ENCODE measurements around the gene KATNAL2. TPM values are rescaled to one million over a fixed set of nuclear protein-coding genes. Genes with fewer than 3 reads are reported as not detected.
A peak's percentile ranks its signal among the peaks of the same experiment; 100 is the strongest.

Gene KATNAL2
- total and polyA plus RNA-seq, 11 donors = 0.91 to 5.5 (median 2.0) TPM

DNA sequence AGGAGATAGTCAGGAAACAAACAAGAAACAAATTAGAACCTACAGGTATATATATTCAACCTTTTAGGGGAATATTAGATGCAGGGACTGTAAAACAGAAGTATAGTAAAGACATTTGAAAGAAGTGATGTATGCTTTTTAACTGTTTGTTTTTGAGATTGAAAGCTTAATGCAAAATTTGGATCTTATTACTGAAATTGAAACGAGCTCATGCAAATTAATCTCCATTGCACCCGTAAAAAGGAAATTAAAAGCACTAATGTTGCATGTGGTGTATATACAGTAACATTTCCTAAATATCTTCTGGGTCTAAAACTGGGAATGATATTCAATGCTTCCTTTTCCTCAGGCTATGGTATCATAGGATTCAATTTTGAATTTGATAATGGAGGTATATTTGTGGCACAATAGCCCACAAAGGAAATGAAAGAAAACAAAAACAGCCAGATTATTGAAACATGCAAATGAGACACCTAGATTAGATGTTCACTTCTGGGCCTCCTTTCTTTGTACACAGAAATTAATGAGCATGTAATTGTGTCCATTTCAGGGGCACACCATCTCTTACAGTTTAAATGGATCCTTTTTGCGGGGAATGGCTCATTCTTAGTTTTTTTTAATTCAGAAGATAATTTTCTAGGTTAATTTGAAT is 119.7 kb downstream of the KATNAL2 start:
- no peaks in the 10 kb centered on the region for H3K9me3 ChIP-seq
- H3K27me3 ChIP-seq = no peaks in the 10 kb centered on the region
- no peak for DNase-seq
- ATAC-seq = no peak
- H3K4me1 ChIP-seq = no peaks in the 10 kb centered on the region
- TF ChIP-seq, protein P1, sequence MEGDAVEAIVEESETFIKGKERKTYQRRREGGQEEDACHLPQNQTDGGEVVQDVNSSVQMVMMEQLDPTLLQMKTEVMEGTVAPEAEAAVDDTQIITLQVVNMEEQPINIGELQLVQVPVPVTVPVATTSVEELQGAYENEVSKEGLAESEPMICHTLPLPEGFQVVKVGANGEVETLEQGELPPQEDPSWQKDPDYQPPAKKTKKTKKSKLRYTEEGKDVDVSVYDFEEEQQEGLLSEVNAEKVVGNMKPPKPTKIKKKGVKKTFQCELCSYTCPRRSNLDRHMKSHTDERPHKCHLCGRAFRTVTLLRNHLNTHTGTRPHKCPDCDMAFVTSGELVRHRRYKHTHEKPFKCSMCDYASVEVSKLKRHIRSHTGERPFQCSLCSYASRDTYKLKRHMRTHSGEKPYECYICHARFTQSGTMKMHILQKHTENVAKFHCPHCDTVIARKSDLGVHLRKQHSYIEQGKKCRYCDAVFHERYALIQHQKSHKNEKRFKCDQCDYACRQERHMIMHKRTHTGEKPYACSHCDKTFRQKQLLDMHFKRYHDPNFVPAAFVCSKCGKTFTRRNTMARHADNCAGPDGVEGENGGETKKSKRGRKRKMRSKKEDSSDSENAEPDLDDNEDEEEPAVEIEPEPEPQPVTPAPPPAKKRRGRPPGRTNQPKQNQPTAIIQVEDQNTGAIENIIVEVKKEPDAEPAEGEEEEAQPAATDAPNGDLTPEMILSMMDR (IDR thresholded peaks at IDR 0.05) = no peak
- no peak for TF ChIP-seq POLR2A (IDR thresholded peaks at IDR 0.05)
- no peak overlapping the region for H3K27ac ChIP-seq
- WGBS, 4 donors = 86 to 92% (median 88%) methylated on average over 3 of the region's 3 CpGs
- intact Hi-C loops (cut with DNase I) = no loop called here
- H3K4me3 ChIP-seq = no peak overlapping the region
- H3K36me3 ChIP-seq = no peaks in the 10 kb centered on the region

DNA sequence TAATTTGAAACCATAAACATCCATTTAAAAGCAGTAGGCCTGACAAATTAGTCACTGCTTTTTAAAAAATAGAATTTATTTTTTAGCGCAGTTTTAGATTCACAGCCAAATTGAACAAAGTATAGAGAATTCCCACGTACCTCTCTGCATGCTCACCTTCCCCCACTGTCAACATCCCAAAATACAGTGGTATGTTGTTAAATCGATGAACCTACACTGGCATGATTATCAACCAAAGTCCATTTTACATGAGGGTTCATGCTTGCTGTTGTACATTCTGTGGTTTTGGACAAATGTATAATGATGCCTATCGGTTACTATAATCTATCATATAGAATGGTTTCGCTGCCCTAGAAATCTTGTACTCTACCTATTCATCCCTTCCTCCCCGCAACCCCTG is 123.6 kb downstream of the KATNAL2 start:
- H3K4me3 ChIP-seq = no peak overlapping the region
- H3K27me3 ChIP-seq = no peaks in the 10 kb centered on the region
- no peaks in the 10 kb centered on the region for H3K36me3 ChIP-seq
- intact Hi-C loops (cut with DNase I) = no loop called here
- no peak for DNase-seq
- H3K4me1 ChIP-seq = no peaks in the 10 kb centered on the region
- TF ChIP-seq POLR2A (IDR thresholded peaks at IDR 0.05) = no peak
- TF ChIP-seq, protein P1 (IDR thresholded peaks at IDR 0.05) = no peak
- no peak for ATAC-seq
- no peak overlapping the region for H3K27ac ChIP-seq
- no peaks in the 10 kb centered on the region for H3K9me3 ChIP-seq
- 93 to 96% (median 94%) methylated on average over 5 to 6 of the region's 6 CpGs for WGBS, 4 donors

DNA sequence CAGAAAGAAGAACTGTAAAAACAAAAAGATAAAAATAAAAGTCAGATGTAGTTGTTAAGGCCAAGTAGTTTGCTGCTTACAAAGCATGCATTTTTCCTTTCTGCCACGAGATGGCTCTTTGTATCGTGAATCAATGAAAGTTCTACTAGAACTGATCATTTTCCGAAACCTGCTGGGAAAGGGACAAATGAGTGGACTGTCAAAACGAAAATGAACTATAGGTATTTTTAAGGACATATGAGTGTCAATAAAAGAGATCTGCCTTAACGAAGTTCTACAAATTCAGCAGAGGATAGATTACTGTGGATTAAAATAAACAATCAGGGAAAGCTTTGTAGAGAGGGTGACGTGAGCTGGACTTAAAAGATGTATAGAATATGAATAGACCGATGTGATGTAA is 133.1 kb downstream of the KATNAL2 start:
- Histone ChIP-seq H3K27me3 (no peaks in the 10 kb centered on the region), H3K4me1 (peaks cover 0 to 3% (median 0%) of the 10 kb centered on the region in 12 donors), H3K27ac (no peak overlapping the region), H3K36me3 (no peaks in the 10 kb centered on the region), H3K9me3 (no peaks in the 10 kb centered on the region), H3K4me3 (no peak overlapping the region)
- intact Hi-C loops (cut with DNase I) = loop anchor here in 6 of 10 donors (2.0 to 5.0 kb wide), 5 partner anchors 152 to 702 kb away; no protein-coding TSS in a partner anchor
- DNase-seq (peak in 1 of 5 donors; percentile 23), ATAC-seq (no peak)
- TF ChIP-seq, protein P1 (IDR thresholded peaks at IDR 0.05) = peak; percentile 37 to 71 (median 58)
- no peak for TF ChIP-seq POLR2A (IDR thresholded peaks at IDR 0.05)
- WGBS, 4 donors = 33 to 44% (median 36%) methylated on average over 7 of the region's 7 CpGs

DNA sequence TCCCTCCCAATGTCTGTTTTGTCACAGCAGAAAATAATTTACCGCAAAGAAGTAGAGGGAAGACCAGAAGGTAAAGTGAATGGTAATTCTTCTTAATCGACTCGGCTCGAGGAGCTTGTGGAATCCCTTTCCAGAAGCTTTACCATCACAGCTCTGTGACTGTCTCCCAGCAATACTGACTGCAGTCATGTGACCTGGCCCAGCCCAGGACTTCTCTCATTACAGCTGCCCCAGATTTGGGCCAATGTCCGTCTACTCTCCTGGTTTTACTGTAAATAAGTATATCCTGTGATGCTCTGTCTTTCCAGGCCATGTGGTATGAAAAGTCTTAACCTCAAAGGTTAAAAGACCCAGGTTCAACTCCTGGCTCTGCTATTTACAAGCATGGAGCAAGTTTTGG is 137.0 kb downstream of the KATNAL2 start:
- 78 to 89% (median 86%) methylated on average over 5 of the region's 5 CpGs for WGBS, 4 donors
- intact Hi-C loops (cut with DNase I) = loop anchor here in 6 of 10 donors (5.0 kb wide), 4 partner anchors 148 to 698 kb away; no protein-coding TSS in a partner anchor
- no peak for ATAC-seq

More for the DNA sequence above, 137.0 kb downstream of the KATNAL2 start:
- no peak for DNase-seq
- TF ChIP-seq, protein P1 (IDR thresholded peaks at IDR 0.05) = no peak
- TF ChIP-seq POLR2A (IDR thresholded peaks at IDR 0.05) = no peak
- no peaks in the 10 kb centered on the region for H3K27me3 ChIP-seq
- no peaks in the 10 kb centered on the region for H3K9me3 ChIP-seq
- no peak overlapping the region for H3K27ac ChIP-seq
- H3K36me3 ChIP-seq = no peaks in the 10 kb centered on the region
- H3K4me1 ChIP-seq = peaks cover 0 to 3% (median 0%) of the 10 kb centered on the region in 12 donors
- H3K4me3 ChIP-seq = no peak overlapping the region

Measured in heart left ventricle (tissue), 16 donors.